MCF 10A (cell line): Measurements from ENCODE around the gene CSF2RB. TPM values are rescaled to one million over a fixed set of nuclear protein-coding genes. Genes with fewer than 3 reads are reported as not detected.
A peak's percentile ranks its signal among the peaks of the same experiment; 100 is the strongest.

Experiments
- BruUV-seq: library from RNA; stranded (reverse); fragments of 400-500 nt; replicated peaks from 2 replicates; lab custom pipeline; 2021; lab: Mats Ljungman, UMichigan
- CTCF ChIA-PET: fragments of 300-600 bp; sonication (Branson Sonifier 250); formaldehyde crosslinking; extraction: SDS; loops from one replicate; lab custom pipeline; 2021; ENCODE audit warnings: antibody characterized with exemption, inconsistent platforms; lab: Yijun Ruan, JAX
- POLR2A ChIA-PET: fragments of 300-600, 350-650 bp; sonication (Branson Sonifier 250); formaldehyde crosslinking; extraction: SDS; loops from one replicate; lab custom pipeline; 2020; ENCODE audit warnings: antibody characterized with exemption, inconsistent platforms; lab: Yijun Ruan, JAX
- DNase-seq: peaks from one replicate; pipeline ENCODE4 v3.0.0-alpha.2; 2018; ENCODE audit not compliant: unreplicated experiment
- H3K27ac Mint-ChIP-seq: one replicate; pipeline ENCODE4 v1.8.0; 2022; ENCODE audit warnings: mild to moderate bottlenecking, low read depth, mixed read lengths; ENCODE audit not compliant: unreplicated experiment
- H3K27me3 Mint-ChIP-seq: one replicate; pipeline ENCODE4 v1.8.0; 2022; ENCODE audit warnings: mixed read lengths; ENCODE audit not compliant: insufficient read depth, unreplicated experiment
- H3K36me3 Mint-ChIP-seq: one replicate; pipeline ENCODE4 v1.8.0; 2022; ENCODE audit warnings: mild to moderate bottlenecking, moderate library complexity, mixed read lengths; ENCODE audit not compliant: insufficient read depth, unreplicated experiment
- H3K4me1 Mint-ChIP-seq: one replicate; pipeline ENCODE4 v1.8.0; 2022; ENCODE audit warnings: mixed read lengths; ENCODE audit not compliant: insufficient read depth, unreplicated experiment
- H3K4me3 Mint-ChIP-seq: one replicate; pipeline ENCODE4 v1.8.0; 2022; ENCODE audit warnings: mild to moderate bottlenecking, moderate library complexity, mixed read lengths; ENCODE audit not compliant: unreplicated experiment
- H3K9me3 Mint-ChIP-seq: one replicate; pipeline ENCODE4 v1.8.0; 2022; ENCODE audit warnings: mixed read lengths; ENCODE audit not compliant: unreplicated experiment
- CTCF ChIP-seq: fragments of 200-600 bp; IDR thresholded peaks from one replicate; pipeline ENCODE4 v1.8.0; 2022; ENCODE audit warnings: antibody characterized with exemption, mild to moderate bottlenecking; ENCODE audit not compliant: unreplicated experiment
- intact Hi-C: fragments of 100-400 bp; cut with micrococcal nuclease; formaldehyde crosslinking; loops from 2 replicates; pipeline ENCODE4 v1.14.1; 2022
- total RNA-seq: library from RNA; stranded (reverse); gene quantifications from 2 replicates; pipeline ENCODE4 v1.2.3, GENCODE V29; 2022

Gene CSF2RB
- total RNA-seq, 1 experiment from 2014 or later, result not detected

- Mint-ChIP-seq H3K9me3 (no peaks in the 10 kb centered on the region), H3K27me3 (peaks cover 29% of the 10 kb centered on the region), H3K36me3 (no peaks in the 10 kb centered on the region), H3K27ac (peak overlapping the region; percentile 90), H3K4me3 (peak overlapping the region; percentile 29), H3K4me1 (peaks cover 29% of the 10 kb centered on the region)
- TF ChIP-seq CTCF, result peak; percentile 51
- intact Hi-C loops, result loop anchor here (1.0 to 10.0 kb wide), 3 partner anchors 105 to 321 kb away; no protein-coding TSS in a partner anchor
- ChIA-PET POLR2A (interaction anchor here (0.6 to 1.4 kb wide), 9 partner anchors 10 to 367 kb away, joined by 3 to 5 read pairs (median 3); partner anchors contain the start of genes FOXRED2 and IFT27), CTCF (interaction anchor here (0.6 to 3.7 kb wide), 27 partner anchors 9 to 1119 kb away, joined by 3 to 19 read pairs (median 3); no protein-coding TSS in a partner anchor)
- BruUV-seq, result no TSS peak
- DNase-seq, result peak; percentile 97
Observed at GRCh38 chr22:36873614-36874308, 39.7 kb upstream of the CSF2RB start.

GRCh38 chr22:36874309-36874696, 39.1 kb upstream of the CSF2RB start:
- H3K4me1 Mint-ChIP-seq, result peaks cover 29% of the 10 kb centered on the region
- no peak for TF ChIP-seq CTCF
- POLR2A ChIA-PET, result interaction anchor here (0.6 to 1.4 kb wide), 8 partner anchors 9 to 306 kb away, joined by 3 to 5 read pairs (median 3); partner anchors contain the start of gene IFT27
- peaks cover 35% of the 10 kb centered on the region for H3K27me3 Mint-ChIP-seq
- H3K4me3 Mint-ChIP-seq, result peak overlapping the region; percentile 29
- H3K36me3 Mint-ChIP-seq, result no peaks in the 10 kb centered on the region
- DNase-seq, result no peak
- peak overlapping the region; percentile 90 for H3K27ac Mint-ChIP-seq
- no peaks in the 10 kb centered on the region for H3K9me3 Mint-ChIP-seq
- CTCF ChIA-PET, result interaction anchor here (0.6 to 3.7 kb wide), 20 partner anchors 9 to 1118 kb away, joined by 3 to 19 read pairs (median 3); no protein-coding TSS in a partner anchor
- BruUV-seq, result no TSS peak
- intact Hi-C loops, result loop anchor here (10.0 kb wide), 1 partner anchor 320 kb away; no protein-coding TSS in a partner anchor

GRCh38 chr22:36874736-36875135, 38.7 kb upstream of the CSF2RB start:
- no TSS peak for BruUV-seq
- Mint-ChIP-seq H3K4me1 (peaks cover 29% of the 10 kb centered on the region), H3K27me3 (peaks cover 39% of the 10 kb centered on the region)

More at GRCh38 chr22:36874736-36875135, 38.7 kb upstream of the CSF2RB start:
- no peak for DNase-seq
- H3K9me3 Mint-ChIP-seq, result no peaks in the 10 kb centered on the region
- intact Hi-C loops, result loop anchor here (10.0 kb wide), 1 partner anchor 320 kb away; no protein-coding TSS in a partner anchor
- TF ChIP-seq CTCF, result no peak
- no peak overlapping the region for H3K4me3 Mint-ChIP-seq
- H3K36me3 Mint-ChIP-seq, result no peaks in the 10 kb centered on the region
- POLR2A ChIA-PET, result interaction anchor here (1.0 to 1.4 kb wide), 3 partner anchors 99 to 103 kb away, joined by 3 to 5 read pairs (median 4); partner anchors contain the start of gene IFT27
- no peak overlapping the region for H3K27ac Mint-ChIP-seq
- CTCF ChIA-PET, result interaction anchor here (1.0 to 3.7 kb wide), 9 partner anchors 8 to 169 kb away, joined by 3 to 19 read pairs (median 5); no protein-coding TSS in a partner anchor
